Measurements from ENCODE around the gene DUSP3.

DNA sequence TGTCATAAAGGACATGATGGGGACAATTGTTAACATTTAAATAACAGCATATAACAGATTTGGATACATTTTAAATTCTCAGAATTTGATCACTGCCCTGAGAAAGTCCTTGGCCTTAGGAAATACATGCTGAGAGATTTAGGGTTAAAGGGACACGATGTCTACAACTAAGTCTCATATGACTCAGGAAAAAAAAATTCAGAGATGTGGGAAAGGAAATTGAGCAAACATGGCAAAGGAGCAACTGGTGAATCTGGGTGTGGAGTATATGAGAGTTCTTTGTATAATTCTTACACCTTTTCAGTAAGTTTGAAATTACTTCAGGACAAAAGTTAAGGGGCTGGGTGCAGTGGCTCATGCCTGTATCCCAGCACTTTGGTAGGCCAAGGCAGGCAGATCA is 35.9 kb upstream of the DUSP3 start:
- TF ChIP-seq, protein P1, sequence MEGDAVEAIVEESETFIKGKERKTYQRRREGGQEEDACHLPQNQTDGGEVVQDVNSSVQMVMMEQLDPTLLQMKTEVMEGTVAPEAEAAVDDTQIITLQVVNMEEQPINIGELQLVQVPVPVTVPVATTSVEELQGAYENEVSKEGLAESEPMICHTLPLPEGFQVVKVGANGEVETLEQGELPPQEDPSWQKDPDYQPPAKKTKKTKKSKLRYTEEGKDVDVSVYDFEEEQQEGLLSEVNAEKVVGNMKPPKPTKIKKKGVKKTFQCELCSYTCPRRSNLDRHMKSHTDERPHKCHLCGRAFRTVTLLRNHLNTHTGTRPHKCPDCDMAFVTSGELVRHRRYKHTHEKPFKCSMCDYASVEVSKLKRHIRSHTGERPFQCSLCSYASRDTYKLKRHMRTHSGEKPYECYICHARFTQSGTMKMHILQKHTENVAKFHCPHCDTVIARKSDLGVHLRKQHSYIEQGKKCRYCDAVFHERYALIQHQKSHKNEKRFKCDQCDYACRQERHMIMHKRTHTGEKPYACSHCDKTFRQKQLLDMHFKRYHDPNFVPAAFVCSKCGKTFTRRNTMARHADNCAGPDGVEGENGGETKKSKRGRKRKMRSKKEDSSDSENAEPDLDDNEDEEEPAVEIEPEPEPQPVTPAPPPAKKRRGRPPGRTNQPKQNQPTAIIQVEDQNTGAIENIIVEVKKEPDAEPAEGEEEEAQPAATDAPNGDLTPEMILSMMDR (conservative IDR thresholded peaks at IDR 0.05), result no peak
- TF ChIP-seq ZFX (IDR thresholded peaks at IDR 0.05), result no peak

Data from C4-2B (cell line).